Chondrocyte (in vitro differentiated cells): ENCODE measurements around the gene CADM1. TPM values are rescaled to one million over a fixed set of nuclear protein-coding genes. Genes with fewer than 3 reads are reported as not detected.

Experiments used
- DNase-seq: peaks from one replicate; pipeline ENCODE4 v3.0.0; 2021; ENCODE audit warnings: mixed read lengths, low spot score
- H3K27ac Mint-ChIP-seq: one replicate; pipeline ENCODE4 v1.8.0; 2021; ENCODE audit warnings: mild to moderate bottlenecking, moderate library complexity, mixed read lengths; ENCODE audit not compliant: unreplicated experiment
- H3K27me3 Mint-ChIP-seq: 2 replicates; pipeline ENCODE4 v1.8.0; 2021; ENCODE audit warnings: low read depth, mixed read lengths
- H3K36me3 Mint-ChIP-seq: 2 replicates; pipeline ENCODE4 v1.8.0; 2021; ENCODE audit warnings: low read depth, mixed read lengths
- H3K4me1 Mint-ChIP-seq: 2 replicates; pipeline ENCODE4 v1.8.0; 2021; ENCODE audit warnings: low read depth, mild to moderate bottlenecking, mixed read lengths
- H3K4me3 Mint-ChIP-seq: one replicate; pipeline ENCODE4 v1.8.0; 2021; ENCODE audit warnings: mild to moderate bottlenecking, moderate library complexity, mixed read lengths; ENCODE audit not compliant: unreplicated experiment
- H3K9me3 Mint-ChIP-seq: 2 replicates; pipeline ENCODE4 v1.8.0; 2021; ENCODE audit warnings: low read depth, mixed read lengths
- total RNA-seq: library from RNA; stranded (reverse); gene quantifications from 3 replicates; pipeline ENCODE4 v1.2.1, GENCODE V29; 2021
- TF ChIP-seq, protein P1 (sequence below): fragments of 200-600 bp; sonication (generic); IDR thresholded peaks from 2 replicates; pipeline ENCODE4 v1.5.0; 2021; ENCODE audit warnings: antibody characterized with exemption, mild to moderate bottlenecking, moderate library complexity

The CADM1 gene
- total RNA-seq, 1 donor from 2014 or later, result 29.0 TPM

DNA sequence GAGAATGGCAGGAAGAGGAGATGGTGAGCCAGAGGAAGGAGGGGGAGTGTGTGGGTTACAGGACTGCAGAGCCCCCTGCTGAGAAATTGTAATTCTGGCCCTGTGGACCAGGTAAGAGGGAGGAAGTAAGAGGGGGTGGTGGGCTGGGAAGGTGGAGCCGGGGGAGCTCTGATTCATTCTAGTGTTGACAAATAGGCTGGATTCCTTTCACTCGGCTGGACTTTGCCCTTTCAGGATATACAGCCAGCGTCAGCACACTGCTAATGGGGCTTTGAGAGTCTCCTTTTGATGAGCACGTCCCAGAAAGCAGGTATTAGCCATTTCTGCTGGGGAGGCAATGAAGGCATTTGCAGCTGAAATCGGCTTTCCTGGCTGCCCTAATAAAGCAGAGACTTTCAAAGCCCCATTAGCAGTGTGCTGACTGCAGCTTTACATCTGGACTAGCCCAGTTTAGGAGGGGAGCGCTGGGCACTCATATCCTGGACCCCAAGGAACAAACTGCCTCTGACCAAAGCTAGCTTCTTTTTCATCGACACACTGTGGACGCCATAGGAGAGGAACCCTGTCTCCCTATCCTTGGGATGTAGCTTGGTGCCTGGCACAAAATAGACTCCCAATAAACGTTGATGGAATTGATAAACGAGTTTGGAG is 44.8 kb upstream of the CADM1 start:
- H3K36me3 Mint-ChIP-seq, result peaks cover 1% of the 10 kb centered on the region
- TF ChIP-seq, protein P1, sequence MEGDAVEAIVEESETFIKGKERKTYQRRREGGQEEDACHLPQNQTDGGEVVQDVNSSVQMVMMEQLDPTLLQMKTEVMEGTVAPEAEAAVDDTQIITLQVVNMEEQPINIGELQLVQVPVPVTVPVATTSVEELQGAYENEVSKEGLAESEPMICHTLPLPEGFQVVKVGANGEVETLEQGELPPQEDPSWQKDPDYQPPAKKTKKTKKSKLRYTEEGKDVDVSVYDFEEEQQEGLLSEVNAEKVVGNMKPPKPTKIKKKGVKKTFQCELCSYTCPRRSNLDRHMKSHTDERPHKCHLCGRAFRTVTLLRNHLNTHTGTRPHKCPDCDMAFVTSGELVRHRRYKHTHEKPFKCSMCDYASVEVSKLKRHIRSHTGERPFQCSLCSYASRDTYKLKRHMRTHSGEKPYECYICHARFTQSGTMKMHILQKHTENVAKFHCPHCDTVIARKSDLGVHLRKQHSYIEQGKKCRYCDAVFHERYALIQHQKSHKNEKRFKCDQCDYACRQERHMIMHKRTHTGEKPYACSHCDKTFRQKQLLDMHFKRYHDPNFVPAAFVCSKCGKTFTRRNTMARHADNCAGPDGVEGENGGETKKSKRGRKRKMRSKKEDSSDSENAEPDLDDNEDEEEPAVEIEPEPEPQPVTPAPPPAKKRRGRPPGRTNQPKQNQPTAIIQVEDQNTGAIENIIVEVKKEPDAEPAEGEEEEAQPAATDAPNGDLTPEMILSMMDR, result no peak
- H3K27me3 Mint-ChIP-seq, result peaks cover 30% of the 10 kb centered on the region
- DNase-seq, result no peak
- no peaks in the 10 kb centered on the region for H3K9me3 Mint-ChIP-seq
- H3K27ac Mint-ChIP-seq, result no peak overlapping the region
- H3K4me1 Mint-ChIP-seq, result no peaks in the 10 kb centered on the region
- no peak overlapping the region for H3K4me3 Mint-ChIP-seq

- peaks cover 1% of the 10 kb centered on the region for H3K36me3 Mint-ChIP-seq
- no peaks in the 10 kb centered on the region for H3K9me3 Mint-ChIP-seq
- TF ChIP-seq, protein P1, result no peak
- no peak overlapping the region for H3K27ac Mint-ChIP-seq
- no peak overlapping the region for H3K4me3 Mint-ChIP-seq
- H3K4me1 Mint-ChIP-seq, result no peaks in the 10 kb centered on the region
- H3K27me3 Mint-ChIP-seq, result peaks cover 38% of the 10 kb centered on the region
- no peak for DNase-seq
Measured at GRCh38 chr11:115545581-115546210, 41.5 kb upstream of the CADM1 start.

DNA sequence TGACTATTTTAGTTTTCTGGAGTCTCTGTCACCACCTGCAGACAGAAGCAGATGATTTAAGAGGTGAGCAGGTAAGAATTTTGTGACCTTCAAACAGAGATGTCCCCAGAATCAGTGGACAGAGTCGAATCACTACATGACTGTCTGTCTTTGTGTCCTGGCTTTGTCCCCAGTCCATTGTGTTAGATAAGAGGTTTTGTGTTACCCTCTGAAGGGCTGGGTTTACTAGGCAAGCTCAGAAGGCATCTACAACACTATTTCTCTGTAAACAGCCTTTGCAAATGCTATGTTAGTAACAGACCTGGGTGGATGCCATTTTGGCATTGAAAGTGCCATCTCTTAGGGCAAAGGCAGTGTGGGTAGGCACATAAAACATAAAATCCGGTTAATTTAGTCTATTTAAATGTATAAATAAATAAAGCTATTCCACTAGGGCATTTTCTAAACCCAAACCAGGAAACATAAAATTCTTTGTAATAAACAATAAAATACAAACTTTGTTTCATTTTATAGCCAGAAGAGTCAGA is 40.3 kb upstream of the CADM1 start:
- no peaks in the 10 kb centered on the region for H3K4me1 Mint-ChIP-seq
- peaks cover 1% of the 10 kb centered on the region for H3K36me3 Mint-ChIP-seq
- peaks cover 32% of the 10 kb centered on the region for H3K27me3 Mint-ChIP-seq
- TF ChIP-seq, protein P1, result no peak
- DNase-seq, result no peak
- H3K27ac Mint-ChIP-seq, result no peak overlapping the region
- H3K9me3 Mint-ChIP-seq, result no peaks in the 10 kb centered on the region
- no peak overlapping the region for H3K4me3 Mint-ChIP-seq

DNA sequence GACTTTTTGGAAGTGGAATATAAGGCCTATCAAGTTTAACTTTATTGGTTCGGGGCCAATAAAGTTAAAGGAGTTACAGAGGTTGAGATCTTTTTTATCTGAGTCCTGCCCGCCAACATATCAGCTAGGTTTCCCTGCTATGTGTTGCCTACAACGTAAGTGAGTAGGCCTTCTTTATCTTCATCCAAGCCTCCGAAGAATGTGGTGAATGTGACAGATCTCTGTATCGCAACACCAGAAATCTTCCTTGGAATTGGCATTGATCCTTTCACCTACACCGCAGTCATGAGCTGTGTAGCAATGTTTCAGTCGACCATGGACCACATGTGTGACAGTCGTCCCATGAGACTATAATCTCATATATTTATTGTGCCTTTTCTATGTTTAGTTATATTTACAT is 37.3 kb upstream of the CADM1 start:
- no peak overlapping the region for H3K4me3 Mint-ChIP-seq
- no peak for DNase-seq
- peaks cover 1% of the 10 kb centered on the region for H3K36me3 Mint-ChIP-seq
- H3K9me3 Mint-ChIP-seq, result no peaks in the 10 kb centered on the region
- no peak overlapping the region for H3K27ac Mint-ChIP-seq
- H3K27me3 Mint-ChIP-seq, result peaks cover 33% of the 10 kb centered on the region
- TF ChIP-seq, protein P1, result no peak
- no peaks in the 10 kb centered on the region for H3K4me1 Mint-ChIP-seq

DNA sequence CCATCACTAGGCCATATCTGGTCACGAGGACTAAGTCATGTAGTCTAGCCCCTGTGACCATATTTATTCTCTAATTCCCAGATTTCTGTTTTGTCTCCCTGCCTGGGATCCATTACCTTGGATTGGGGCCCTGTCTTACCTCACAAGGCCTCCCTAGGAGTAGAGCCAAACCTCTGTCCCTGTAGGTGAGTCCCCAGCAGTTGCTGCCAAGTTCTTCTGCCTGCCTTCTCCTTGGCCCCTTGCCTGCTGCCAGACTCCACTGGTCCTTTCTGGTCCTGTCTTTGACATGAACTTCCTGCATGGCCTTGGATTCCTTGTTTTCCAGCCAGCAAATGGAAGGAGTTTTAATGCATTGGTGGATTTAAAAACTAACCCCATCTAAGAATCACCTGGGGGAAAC is 35.6 kb upstream of the CADM1 start:
- no peaks in the 10 kb centered on the region for H3K9me3 Mint-ChIP-seq
- peaks cover 39% of the 10 kb centered on the region for H3K27me3 Mint-ChIP-seq
- H3K36me3 Mint-ChIP-seq, result no peaks in the 10 kb centered on the region
- H3K27ac Mint-ChIP-seq, result no peak overlapping the region
- no peak overlapping the region for H3K4me3 Mint-ChIP-seq
- TF ChIP-seq, protein P1, result no peak
- DNase-seq, result no peak
- H3K4me1 Mint-ChIP-seq, result no peaks in the 10 kb centered on the region
